PFSK-1 (cell line): Measurements from ENCODE around the gene KCNJ6.

Source experiments
- FOXP2 ChIP-seq: optimal IDR thresholded peaks from 2 replicates; pipeline ENCODE3; 2011; ENCODE audit warnings: borderline replicate concordance, control low read depth, inconsistent platforms; ENCODE audit not compliant: insufficient read depth; ENCODE audit errors: extremely low read length, extremely low read depth
- POLR2AphosphoS5 ChIP-seq: IDR thresholded peaks from 2 replicates; pipeline ENCODE4 v1.6.1; 2012; ENCODE audit warnings: low read depth, mild to moderate bottlenecking, control low read depth, low read length, moderate library complexity
- REST ChIP-seq, 2 experiments: IDR thresholded peaks; 2 replicates each; pipeline versions ENCODE4 v1.6.1 to v1.8.0; 2011 to 2012; ENCODE audit warnings: low read depth in 2 of 2, low read length in 2 of 2, control low read depth in 1 of 2, inconsistent platforms in 1 of 2, mild to moderate bottlenecking in 1 of 2, moderate library complexity in 1 of 2; ENCODE audit not compliant: insufficient read depth in 1 of 2
- SIN3A ChIP-seq: IDR thresholded peaks from 2 replicates; pipeline ENCODE4 v1.6.1; 2012; ENCODE audit warnings: mild to moderate bottlenecking, low read length, moderate library complexity, borderline replicate concordance; ENCODE audit not compliant: insufficient read depth
- TAF1 ChIP-seq: IDR thresholded peaks from 2 replicates; pipeline ENCODE4 v1.6.1; 2012; ENCODE audit warnings: low read length, control low read depth, borderline replicate concordance; ENCODE audit not compliant: insufficient read depth

GRCh38 chr21:37626320-37626719 lies 289.9 kb downstream of the KCNJ6 start:
- TF ChIP-seq POLR2AphosphoS5 (no peak), REST (IDR thresholded peaks at IDR 0.05; ENCODE audit: insufficient read depth in 1 of 2, low read depth in 2 of 2, low read length in 2 of 2) (no peak), FOXP2 (no peak), SIN3A (no peak), TAF1 (no peak)
